Measurements from ENCODE around the gene SPEM1.

DNA sequence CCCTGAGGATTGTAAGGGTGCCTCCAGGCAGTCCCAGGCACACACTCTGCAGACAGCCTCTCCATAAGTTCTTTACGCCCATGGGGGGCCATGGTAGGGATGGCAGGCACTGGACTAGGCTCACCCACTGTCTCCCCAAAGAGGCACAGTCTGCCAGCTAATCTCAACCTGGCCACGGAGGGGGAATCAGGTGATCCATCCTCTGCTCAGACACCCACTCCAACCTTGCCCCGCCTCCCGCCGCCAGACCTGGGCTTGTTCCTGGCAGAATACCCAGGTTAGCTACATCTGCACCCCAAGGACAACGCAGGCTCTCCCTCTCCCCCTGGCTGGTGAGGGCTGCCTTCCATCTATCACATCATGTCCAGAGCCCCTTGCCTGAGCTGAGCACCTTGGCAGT, 11.3 kb upstream of the SPEM1 start:
- TF ChIP-seq MAX (IDR thresholded peaks at IDR 0.05), result no peak
- TF ChIP-seq, protein P1, sequence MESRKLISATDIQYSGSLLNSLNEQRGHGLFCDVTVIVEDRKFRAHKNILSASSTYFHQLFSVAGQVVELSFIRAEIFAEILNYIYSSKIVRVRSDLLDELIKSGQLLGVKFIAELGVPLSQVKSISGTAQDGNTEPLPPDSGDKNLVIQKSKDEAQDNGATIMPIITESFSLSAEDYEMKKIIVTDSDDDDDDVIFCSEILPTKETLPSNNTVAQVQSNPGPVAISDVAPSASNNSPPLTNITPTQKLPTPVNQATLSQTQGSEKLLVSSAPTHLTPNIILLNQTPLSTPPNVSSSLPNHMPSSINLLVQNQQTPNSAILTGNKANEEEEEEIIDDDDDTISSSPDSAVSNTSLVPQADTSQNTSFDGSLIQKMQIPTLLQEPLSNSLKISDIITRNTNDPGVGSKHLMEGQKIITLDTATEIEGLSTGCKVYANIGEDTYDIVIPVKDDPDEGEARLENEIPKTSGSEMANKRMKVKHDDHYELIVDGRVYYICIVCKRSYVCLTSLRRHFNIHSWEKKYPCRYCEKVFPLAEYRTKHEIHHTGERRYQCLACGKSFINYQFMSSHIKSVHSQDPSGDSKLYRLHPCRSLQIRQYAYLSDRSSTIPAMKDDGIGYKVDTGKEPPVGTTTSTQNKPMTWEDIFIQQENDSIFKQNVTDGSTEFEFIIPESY (IDR thresholded peaks at IDR 0.05), result no peak
- TF ChIP-seq YY1 (IDR thresholded peaks at IDR 0.05), result no peak
- no peak for TF ChIP-seq CTCF (IDR thresholded peaks at IDR 0.05; ENCODE audit: low read depth, low read length, missing input control)
- no peak for TF ChIP-seq JUND (IDR thresholded peaks at IDR 0.05)
- TF ChIP-seq TAF1 (conservative IDR thresholded peaks at IDR 0.05), result no peak
- no peak for TF ChIP-seq EGR1 (IDR thresholded peaks at IDR 0.05; ENCODE audit: low read depth in 2 of 2)
- no peak for TF ChIP-seq RAD21 (IDR thresholded peaks at IDR 0.05)
- TF ChIP-seq ATF3 (IDR thresholded peaks at IDR 0.05), result no peak
- TF ChIP-seq REST (IDR thresholded peaks at IDR 0.05), result no peak
